Measurements from ENCODE around the gene REXO4.

DNA sequence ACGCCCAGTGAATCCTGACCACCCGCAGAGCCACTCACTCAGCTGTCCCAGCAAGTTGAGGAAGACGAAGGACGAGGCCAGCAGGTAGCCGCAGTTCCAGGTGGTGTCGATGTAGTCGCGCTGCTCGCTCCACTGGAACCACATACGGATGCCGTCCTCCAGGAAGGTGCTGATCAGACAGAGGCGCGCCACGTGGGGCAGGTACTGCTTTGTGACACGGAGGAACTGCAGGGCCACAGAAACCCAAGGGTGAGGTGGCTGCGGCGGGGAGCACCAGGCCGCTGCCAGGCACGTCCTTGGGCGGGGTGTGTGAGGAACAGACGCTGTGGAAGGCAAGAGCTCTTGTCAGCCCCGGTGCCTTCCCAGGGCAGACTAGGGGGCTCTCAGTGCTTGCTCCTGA, 50.6 kb downstream of the REXO4 start:
- TF ChIP-seq, protein P1, sequence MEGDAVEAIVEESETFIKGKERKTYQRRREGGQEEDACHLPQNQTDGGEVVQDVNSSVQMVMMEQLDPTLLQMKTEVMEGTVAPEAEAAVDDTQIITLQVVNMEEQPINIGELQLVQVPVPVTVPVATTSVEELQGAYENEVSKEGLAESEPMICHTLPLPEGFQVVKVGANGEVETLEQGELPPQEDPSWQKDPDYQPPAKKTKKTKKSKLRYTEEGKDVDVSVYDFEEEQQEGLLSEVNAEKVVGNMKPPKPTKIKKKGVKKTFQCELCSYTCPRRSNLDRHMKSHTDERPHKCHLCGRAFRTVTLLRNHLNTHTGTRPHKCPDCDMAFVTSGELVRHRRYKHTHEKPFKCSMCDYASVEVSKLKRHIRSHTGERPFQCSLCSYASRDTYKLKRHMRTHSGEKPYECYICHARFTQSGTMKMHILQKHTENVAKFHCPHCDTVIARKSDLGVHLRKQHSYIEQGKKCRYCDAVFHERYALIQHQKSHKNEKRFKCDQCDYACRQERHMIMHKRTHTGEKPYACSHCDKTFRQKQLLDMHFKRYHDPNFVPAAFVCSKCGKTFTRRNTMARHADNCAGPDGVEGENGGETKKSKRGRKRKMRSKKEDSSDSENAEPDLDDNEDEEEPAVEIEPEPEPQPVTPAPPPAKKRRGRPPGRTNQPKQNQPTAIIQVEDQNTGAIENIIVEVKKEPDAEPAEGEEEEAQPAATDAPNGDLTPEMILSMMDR (IDR thresholded peaks at IDR 0.05; ENCODE audit: low read depth, low read length): no peak
- TF ChIP-seq POLR2A (IDR thresholded peaks at IDR 0.05; ENCODE audit: extremely low read depth, insufficient read length) (no peak), MYC (IDR thresholded peaks at IDR 0.05; ENCODE audit: low read depth, low read length) (no peak), MAX (IDR thresholded peaks at IDR 0.05; ENCODE audit: low read depth, low read length) (no peak)
